GM21390 (cell line): ENCODE measurements around the gene CMTM7.

ENCODE experiments used
- ATAC-seq: cut with Tn5 transposase; IDR thresholded peaks from one replicate; pipeline ENCODE4 v1.9.1; 2021; ENCODE audit not compliant: unreplicated experiment

Gene CMTM7

DNA sequence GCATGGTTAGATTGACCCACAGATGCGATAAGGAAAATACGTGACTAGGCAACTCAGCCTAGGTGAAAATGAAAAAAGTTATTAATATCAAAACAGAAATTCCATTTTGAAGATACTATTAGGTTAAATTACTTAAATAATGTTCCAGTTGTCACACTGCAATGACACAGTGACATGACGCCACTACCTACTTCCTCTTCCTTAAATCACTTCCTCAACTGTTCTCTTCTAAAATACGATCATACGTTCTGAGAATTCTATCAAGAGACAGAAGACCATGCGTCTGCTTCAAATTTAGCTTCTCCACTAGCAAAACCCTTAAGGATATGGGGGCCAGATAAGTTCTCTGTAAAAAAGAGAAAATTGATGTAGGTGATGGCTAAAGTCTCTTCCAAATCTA lies 92.8 kb downstream of the CMTM7 start:
- ATAC-seq, result no peak

- ATAC-seq, result no peak
Observed at GRCh38 chr3:32487781-32488473, 96.3 kb downstream of the CMTM7 start.

DNA sequence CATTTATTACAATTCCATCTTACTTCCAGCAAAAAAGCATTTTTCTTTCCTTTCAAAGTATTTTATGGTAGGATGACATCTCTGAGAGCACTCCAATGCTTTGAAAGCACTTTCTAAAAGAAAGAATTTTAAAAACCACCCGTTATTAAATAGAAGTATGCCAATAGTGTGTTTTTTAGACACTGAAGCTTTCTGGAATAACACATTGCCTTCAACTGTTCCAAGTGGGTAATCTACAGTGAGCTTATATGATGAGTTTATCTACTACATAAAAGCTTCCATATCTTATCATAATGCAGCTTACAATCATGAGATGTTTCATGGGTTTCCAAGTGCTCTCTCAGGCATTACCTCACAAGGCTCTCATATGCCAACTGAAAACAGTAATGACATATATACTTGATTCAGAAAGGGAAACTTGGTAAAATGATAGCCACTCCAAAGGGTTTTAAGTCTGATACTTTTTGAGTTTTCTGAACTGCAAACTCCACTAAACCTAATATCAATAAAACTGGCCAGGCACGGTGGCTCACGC lies 96.9 kb downstream of the CMTM7 start:
- no peak for ATAC-seq

DNA sequence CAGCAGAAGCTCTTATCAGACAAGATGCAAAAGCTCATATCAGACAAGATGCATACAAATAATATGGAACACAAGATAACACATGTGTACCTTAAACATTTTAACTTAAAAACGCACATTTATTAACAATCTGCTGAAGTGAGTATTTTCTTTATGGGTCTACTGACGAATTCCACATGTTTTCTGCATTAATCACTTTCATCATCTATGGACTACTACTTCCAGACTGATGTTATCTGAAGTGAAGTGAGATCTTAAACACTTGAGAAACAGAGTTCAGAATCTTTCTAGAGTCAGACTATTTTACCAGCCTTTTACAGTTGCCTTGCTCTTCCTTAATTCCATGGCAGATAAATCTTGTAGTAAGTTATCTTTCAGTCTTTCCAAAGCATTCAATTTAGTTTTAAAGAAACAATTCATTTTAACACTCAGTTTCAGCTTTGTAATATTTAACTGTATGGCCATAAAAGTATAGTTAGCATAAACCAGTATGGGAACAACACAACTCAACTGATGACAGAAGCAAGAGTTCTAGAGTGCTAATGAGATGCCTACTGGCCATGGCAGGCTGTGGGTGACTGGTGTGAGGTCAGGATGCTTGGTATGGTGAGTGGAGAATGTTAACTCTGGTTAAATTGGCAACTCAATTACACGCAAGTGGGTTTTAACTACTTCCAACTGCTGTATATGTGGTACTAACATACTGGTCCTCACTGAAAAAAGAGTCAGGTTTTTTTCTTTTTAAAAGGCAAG lies 101.2 kb downstream of the CMTM7 start:
- no peak for ATAC-seq

DNA sequence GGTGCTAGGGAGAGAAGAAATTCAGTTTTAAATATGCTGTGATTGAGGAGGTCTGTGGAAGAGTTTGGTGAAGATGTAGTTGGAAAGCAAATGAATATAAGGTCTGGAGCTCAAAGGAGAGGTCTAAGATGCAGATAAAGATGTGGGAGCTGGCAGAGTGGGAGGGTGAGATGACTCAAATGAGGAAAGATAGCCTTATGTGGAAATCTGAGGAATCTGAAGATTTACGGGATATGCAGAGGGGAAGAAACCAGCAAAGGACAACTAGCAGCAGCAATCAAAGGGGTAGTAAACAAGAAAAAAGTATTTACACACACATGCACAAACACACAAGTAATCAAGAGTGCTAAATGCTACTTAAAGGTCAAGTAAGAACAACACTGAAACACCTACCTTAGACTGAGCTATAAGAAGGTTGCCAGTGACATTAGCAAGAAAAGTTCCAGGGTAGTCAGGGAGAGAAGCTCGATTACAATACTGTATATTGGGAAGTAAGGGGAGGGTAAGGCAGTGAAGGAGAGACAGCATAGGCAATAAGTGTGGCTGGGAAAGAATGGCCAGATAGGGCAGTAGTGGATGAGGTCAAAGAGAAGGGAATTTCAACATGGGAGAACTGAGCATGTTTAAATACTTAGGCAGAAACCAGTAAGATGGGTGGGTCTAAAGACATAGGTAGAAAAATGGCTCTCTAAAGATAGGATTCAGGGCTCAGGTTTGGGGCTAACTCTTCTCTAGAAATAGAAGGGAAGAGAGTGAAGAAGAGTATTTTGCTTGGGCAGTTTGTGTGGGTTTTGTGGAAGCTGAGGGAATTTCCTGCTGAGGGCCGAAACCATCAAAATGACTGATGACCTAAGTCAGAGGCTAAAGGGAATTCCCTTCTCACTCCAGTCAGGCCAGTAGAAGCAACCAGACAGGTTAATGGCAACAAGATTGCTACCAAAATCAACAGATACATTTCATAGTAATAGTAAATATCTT lies 102.1 kb downstream of the CMTM7 start:
- no peak for ATAC-seq

GRCh38 chr3:32495085-32495484 lies 103.4 kb downstream of the CMTM7 start:
- no peak for ATAC-seq

GRCh38 chr3:32495609-32496008 lies 104.0 kb downstream of the CMTM7 start:
- ATAC-seq, result no peak

GRCh38 chr3:32498252-32498651 lies 106.6 kb downstream of the CMTM7 start:
- no peak for ATAC-seq

DNA sequence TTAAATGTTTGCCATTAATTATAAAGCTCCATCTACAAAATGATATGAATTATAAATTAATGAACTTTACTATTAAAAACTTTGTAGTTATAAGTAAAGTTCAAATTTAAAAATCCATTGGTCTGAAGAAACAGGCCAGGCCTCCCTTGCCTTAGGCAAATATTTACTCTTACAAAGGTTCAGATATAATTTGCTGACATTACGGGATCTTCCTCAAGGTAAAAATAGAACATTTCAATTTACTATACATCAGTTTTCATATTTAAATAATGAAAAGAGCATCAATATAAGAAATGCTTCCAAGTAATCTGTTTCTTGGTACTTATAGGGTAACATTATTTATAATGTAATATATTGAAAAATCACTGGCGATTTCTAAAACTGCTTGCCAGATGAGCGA lies 107.3 kb downstream of the CMTM7 start:
- no peak for ATAC-seq

GRCh38 chr3:32499585-32499984 lies 107.9 kb downstream of the CMTM7 start:
- no peak for ATAC-seq

GRCh38 chr3:32500231-32500630 lies 108.6 kb downstream of the CMTM7 start:
- no peak for ATAC-seq

GRCh38 chr3:32500880-32501782 lies 109.5 kb downstream of the CMTM7 start:
- no peak for ATAC-seq

DNA sequence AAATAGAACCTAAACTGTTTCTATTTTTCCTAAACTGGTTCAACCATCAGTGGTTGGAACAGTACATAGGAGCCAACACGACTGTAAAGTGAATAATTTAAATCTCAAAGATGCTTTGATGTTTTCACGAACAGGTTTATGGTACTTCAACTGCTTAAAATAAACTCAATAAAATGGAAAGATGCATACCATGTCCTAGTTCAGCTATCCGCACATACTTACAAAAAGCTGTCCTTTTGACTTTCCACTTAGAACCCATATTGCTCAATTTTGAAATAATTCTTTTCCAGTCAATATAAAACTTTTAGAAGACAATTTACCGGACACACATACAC lies 110.1 kb downstream of the CMTM7 start:
- ATAC-seq, result no peak

GRCh38 chr3:32502118-32502945 lies 110.7 kb downstream of the CMTM7 start, which contains the start of gene CMTM6:
Gene CMTM6, minus strand, starts transcription at chr3:32502852. Its CDS starts 107 bp downstream, at chr3:32502745.
- peak; percentile 72 for ATAC-seq

DNA sequence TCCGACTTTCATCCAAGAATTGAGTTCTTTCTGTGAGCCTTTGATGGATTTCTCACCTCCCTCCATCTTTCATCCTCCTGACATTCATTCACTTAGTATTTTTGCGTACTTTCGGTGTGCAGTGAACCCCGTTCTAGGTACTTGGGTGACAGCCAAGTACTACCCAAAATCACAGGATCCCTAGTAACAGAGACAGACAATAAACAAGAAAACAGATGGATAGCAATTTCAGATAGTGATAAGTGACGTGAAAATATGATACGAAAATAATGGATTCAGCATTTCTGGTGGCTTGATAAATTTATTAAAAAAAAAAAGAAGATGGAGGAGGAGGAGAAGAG lies 111.3 kb downstream of the CMTM7 start:
- peak; percentile 1 for ATAC-seq
